ENCODE measurements around the gene TPSB2. TPM values are rescaled to one million over a fixed set of nuclear protein-coding genes. Genes with fewer than 3 reads are reported as not detected.

TPSB2 gene
- total RNA-seq, 1 experiment from 2014 or later = 0.44 TPM

DNA sequence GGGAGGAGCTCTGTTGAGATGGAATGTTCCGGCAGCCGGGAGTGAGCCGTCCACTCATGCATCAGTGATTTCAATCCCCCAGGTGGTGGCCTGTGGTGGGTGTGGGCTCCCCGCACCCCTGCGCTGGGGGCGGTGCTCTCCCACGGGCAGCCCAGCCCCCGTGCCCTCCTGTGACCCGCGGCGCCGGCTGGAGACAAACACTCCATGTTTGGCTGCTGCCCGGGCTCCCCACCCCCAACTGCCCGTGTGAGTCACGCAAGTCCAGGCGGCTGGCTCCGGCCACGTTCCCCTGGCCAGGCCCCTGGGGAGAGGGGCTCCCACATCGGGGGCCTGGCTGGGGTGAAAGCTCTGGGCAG is 47.7 kb downstream of the TPSB2 start:
- H3K27ac Mint-ChIP-seq = no peak overlapping the region
- H3K36me3 Mint-ChIP-seq = no peaks in the 10 kb centered on the region
- TF ChIP-seq, protein P1, sequence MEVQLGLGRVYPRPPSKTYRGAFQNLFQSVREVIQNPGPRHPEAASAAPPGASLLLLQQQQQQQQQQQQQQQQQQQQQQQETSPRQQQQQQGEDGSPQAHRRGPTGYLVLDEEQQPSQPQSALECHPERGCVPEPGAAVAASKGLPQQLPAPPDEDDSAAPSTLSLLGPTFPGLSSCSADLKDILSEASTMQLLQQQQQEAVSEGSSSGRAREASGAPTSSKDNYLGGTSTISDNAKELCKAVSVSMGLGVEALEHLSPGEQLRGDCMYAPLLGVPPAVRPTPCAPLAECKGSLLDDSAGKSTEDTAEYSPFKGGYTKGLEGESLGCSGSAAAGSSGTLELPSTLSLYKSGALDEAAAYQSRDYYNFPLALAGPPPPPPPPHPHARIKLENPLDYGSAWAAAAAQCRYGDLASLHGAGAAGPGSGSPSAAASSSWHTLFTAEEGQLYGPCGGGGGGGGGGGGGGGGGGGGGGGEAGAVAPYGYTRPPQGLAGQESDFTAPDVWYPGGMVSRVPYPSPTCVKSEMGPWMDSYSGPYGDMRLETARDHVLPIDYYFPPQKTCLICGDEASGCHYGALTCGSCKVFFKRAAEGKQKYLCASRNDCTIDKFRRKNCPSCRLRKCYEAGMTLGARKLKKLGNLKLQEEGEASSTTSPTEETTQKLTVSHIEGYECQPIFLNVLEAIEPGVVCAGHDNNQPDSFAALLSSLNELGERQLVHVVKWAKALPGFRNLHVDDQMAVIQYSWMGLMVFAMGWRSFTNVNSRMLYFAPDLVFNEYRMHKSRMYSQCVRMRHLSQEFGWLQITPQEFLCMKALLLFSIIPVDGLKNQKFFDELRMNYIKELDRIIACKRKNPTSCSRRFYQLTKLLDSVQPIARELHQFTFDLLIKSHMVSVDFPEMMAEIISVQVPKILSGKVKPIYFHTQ (CRISPR knock-in tag; IDR thresholded peaks at IDR 0.05) = no peak
- H3K4me3 Mint-ChIP-seq = no peak overlapping the region
- ChIA-PET CTCF (interaction anchor here (1.4 kb wide), 1 partner anchor 76 kb away, joined by 4 read pairs; no protein-coding TSS in a partner anchor), POLR2A (no interaction called here)
- DNase-seq (ENCODE audit: low spot score) (no peak), ATAC-seq (no peak)
- H3K27me3 Mint-ChIP-seq (ENCODE audit: low read depth) = no peaks in the 10 kb centered on the region
- H3K9me3 Mint-ChIP-seq = no peaks in the 10 kb centered on the region
- H3K4me1 Mint-ChIP-seq = no peaks in the 10 kb centered on the region

GRCh38 chr16:1181404-1182315 is 48.3 kb downstream of the TPSB2 start:
- ATAC-seq = no peak
- no peaks in the 10 kb centered on the region for H3K4me1 Mint-ChIP-seq
- POLR2A ChIA-PET = interaction anchor here (0.9 kb wide), 1 partner anchor 78 kb away, joined by 3 read pairs; no protein-coding TSS in a partner anchor

DNA sequence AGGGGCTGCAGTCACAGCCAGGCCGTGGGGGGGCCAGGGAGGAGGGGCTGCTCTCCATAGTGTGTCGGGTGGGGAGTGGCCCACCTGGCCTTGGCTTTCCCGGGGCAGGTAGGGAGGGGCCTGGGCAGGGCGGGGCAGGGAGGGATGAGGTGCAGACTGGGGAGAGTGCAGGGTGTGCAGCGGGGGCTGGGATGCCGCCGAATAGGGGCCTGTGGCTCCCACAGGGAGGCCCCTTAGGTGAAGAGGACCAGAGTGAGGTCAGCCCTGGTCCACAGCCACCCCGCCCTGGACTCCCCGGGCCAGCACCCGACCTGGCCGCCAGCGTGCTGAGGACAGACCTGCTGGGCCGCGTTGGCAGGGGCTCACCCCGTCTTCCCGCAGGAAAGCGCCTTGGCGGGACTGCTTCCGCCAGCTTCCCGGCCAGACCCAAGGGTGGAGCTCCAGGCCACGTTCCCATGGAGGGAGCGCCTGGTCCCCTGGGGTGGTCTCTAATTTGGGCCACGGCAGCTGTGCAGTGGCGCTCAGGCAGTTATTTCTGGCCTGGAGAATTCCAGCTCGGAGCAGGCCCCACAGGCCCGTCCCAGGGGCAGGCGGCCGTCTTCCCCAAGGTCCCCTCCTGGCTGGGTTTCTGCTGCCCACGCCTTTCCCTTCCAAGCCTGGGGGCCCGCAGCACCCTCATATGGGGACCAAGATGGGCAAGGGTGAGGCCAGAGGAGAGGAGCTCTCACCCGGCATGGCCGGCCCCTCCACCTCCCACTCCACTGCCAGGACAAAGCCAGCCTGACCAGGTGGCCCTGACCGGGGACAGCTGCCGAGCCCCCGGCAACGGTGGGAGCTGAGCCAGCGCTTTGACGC is 49.2 kb downstream of the TPSB2 start:
- no peak for ATAC-seq
- H3K4me1 Mint-ChIP-seq = no peaks in the 10 kb centered on the region
- no peak for DNase-seq (ENCODE audit: low spot score)
- H3K27ac Mint-ChIP-seq = no peak overlapping the region
- H3K4me3 Mint-ChIP-seq = no peak overlapping the region
- ChIA-PET CTCF (interaction anchor here (0.9 to 1.4 kb wide), 9 partner anchors 11 to 123 kb away, joined by 3 to 5 read pairs (median 4); no protein-coding TSS in a partner anchor), POLR2A (interaction anchor here (0.9 kb wide), 1 partner anchor 77 kb away, joined by 3 read pairs; no protein-coding TSS in a partner anchor)
- H3K36me3 Mint-ChIP-seq = no peaks in the 10 kb centered on the region
- no peaks in the 10 kb centered on the region for H3K27me3 Mint-ChIP-seq (ENCODE audit: low read depth)
- H3K9me3 Mint-ChIP-seq = no peaks in the 10 kb centered on the region
- TF ChIP-seq GTF2I (CRISPR knock-in tag; conservative IDR thresholded peaks at IDR 0.05) (no peak), TCF7 (CRISPR knock-in tag; IDR thresholded peaks at IDR 0.05; ENCODE audit: low read depth) (no peak), AFF4 (CRISPR knock-in tag; IDR thresholded peaks at IDR 0.05; ENCODE audit: borderline replicate concordance) (no peak), TP53 (CRISPR knock-in tag; IDR thresholded peaks at IDR 0.05) (no peak), SMAD3 (CRISPR knock-in tag; IDR thresholded peaks at IDR 0.05; ENCODE audit: borderline replicate concordance) (no peak), NR2C2 (CRISPR knock-in tag; IDR thresholded peaks at IDR 0.05) (no peak), PRRX2 (CRISPR knock-in tag; IDR thresholded peaks at IDR 0.05) (no peak), ZNF263 (CRISPR knock-in tag; IDR thresholded peaks at IDR 0.05; ENCODE audit: low read depth) (no peak)
- TF ChIP-seq, protein P2, sequence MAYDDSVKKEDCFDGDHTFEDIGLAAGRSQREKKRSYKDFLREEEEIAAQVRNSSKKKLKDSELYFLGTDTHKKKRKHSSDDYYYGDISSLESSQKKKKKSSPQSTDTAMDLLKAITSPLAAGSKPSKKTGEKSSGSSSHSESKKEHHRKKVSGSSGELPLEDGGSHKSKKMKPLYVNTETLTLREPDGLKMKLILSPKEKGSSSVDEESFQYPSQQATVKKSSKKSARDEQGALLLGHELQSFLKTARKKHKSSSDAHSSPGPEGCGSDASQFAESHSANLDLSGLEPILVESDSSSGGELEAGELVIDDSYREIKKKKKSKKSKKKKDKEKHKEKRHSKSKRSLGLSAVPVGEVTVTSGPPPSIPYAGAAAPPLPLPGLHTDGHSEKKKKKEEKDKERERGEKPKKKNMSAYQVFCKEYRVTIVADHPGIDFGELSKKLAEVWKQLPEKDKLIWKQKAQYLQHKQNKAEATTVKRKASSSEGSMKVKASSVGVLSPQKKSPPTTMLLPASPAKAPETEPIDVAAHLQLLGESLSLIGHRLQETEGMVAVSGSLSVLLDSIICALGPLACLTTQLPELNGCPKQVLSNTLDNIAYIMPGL (CRISPR knock-in tag; IDR thresholded peaks at IDR 0.05) = no peak
- TF ChIP-seq, protein P3, sequence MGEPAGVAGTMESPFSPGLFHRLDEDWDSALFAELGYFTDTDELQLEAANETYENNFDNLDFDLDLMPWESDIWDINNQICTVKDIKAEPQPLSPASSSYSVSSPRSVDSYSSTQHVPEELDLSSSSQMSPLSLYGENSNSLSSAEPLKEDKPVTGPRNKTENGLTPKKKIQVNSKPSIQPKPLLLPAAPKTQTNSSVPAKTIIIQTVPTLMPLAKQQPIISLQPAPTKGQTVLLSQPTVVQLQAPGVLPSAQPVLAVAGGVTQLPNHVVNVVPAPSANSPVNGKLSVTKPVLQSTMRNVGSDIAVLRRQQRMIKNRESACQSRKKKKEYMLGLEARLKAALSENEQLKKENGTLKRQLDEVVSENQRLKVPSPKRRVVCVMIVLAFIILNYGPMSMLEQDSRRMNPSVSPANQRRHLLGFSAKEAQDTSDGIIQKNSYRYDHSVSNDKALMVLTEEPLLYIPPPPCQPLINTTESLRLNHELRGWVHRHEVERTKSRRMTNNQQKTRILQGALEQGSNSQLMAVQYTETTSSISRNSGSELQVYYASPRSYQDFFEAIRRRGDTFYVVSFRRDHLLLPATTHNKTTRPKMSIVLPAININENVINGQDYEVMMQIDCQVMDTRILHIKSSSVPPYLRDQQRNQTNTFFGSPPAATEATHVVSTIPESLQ (CRISPR knock-in tag; IDR thresholded peaks at IDR 0.05) = no peak

More at GRCh38 chr16:1181404-1182315, 48.3 kb downstream of the TPSB2 start:
- Mint-ChIP-seq H3K9me3 (no peaks in the 10 kb centered on the region), H3K27me3 (ENCODE audit: low read depth) (no peaks in the 10 kb centered on the region), H3K4me3 (no peak overlapping the region), H3K36me3 (no peaks in the 10 kb centered on the region), H3K27ac (no peak overlapping the region)
- CTCF ChIA-PET = interaction anchor here (0.9 to 1.4 kb wide), 9 partner anchors 12 to 124 kb away, joined by 3 to 5 read pairs (median 4); no protein-coding TSS in a partner anchor
- TF ChIP-seq FOXP1 (CRISPR knock-in tag; IDR thresholded peaks at IDR 0.05; ENCODE audit: borderline replicate concordance) (no peak), MAX (CRISPR knock-in tag; IDR thresholded peaks at IDR 0.05) (no peak), OVOL2 (CRISPR knock-in tag; IDR thresholded peaks at IDR 0.05; ENCODE audit: borderline replicate concordance) (no peak), JAZF1 (CRISPR knock-in tag; IDR thresholded peaks at IDR 0.05) (no peak), NFYB (CRISPR knock-in tag; conservative IDR thresholded peaks at IDR 0.05; ENCODE audit: low read depth) (no peak), RORB (CRISPR knock-in tag; IDR thresholded peaks at IDR 0.05) (no peak), ETV6 (CRISPR knock-in tag; IDR thresholded peaks at IDR 0.05) (no peak), MYBL2 (CRISPR knock-in tag; IDR thresholded peaks at IDR 0.05) (no peak)
- TF ChIP-seq, protein P4, sequence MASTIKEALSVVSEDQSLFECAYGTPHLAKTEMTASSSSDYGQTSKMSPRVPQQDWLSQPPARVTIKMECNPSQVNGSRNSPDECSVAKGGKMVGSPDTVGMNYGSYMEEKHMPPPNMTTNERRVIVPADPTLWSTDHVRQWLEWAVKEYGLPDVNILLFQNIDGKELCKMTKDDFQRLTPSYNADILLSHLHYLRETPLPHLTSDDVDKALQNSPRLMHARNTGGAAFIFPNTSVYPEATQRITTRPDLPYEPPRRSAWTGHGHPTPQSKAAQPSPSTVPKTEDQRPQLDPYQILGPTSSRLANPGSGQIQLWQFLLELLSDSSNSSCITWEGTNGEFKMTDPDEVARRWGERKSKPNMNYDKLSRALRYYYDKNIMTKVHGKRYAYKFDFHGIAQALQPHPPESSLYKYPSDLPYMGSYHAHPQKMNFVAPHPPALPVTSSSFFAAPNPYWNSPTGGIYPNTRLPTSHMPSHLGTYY (CRISPR knock-in tag; IDR thresholded peaks at IDR 0.05) = no peak
- no peak for DNase-seq (ENCODE audit: low spot score)
